H1 (cell line): ENCODE results near the gene SLC25A48. TPM values are rescaled to one million over a fixed set of nuclear protein-coding genes. Genes with fewer than 3 reads are reported as not detected.

ENCODE experiments used
- CTCF ChIA-PET: fragments of 300-600 bp; sonication (Branson Sonifier 250); formaldehyde crosslinking; loops from one replicate; lab custom pipeline; 2021; ENCODE audit not compliant: partially characterized antibody; lab: Charles Lee
- POLR2A ChIA-PET: fragments of 300-600 bp; sonication (Branson Sonifier 250); formaldehyde crosslinking; loops from one replicate; lab custom pipeline; 2021; ENCODE audit warnings: inconsistent platforms; ENCODE audit not compliant: partially characterized antibody; lab: Charles Lee
- DNase-seq, 2 experiments: peaks; one replicate each; pipeline versions ENCODE4 v3.0.0 to v3.0.0-alpha.2; 2010 to 2022; ENCODE audit warnings: low spot score in 2 of 2, low read depth in 1 of 2, mixed read lengths in 1 of 2
- FAIRE-seq: peaks from 2 replicates; lab custom pipeline; 2011; peaks lifted over from hg19 to GRCh38; lab: Jason Lieb, UNC
- H2AFZ ChIP-seq: 2 replicates; pipeline ENCODE4 v1.8.1; 2012; ENCODE audit warnings: low read length, inconsistent platforms
- H2AK5ac ChIP-seq: 2 replicates; pipeline ENCODE4 v1.6.1; 2013; ENCODE audit warnings: low read depth, low read length
- H2BK120ac ChIP-seq: replicated peaks from 2 replicates; pipeline ENCODE3; 2013; ENCODE audit warnings: low read depth, low read length, inconsistent platforms
- H2BK12ac ChIP-seq: 2 replicates; pipeline ENCODE4 v1.6.1; 2013; ENCODE audit warnings: low read depth, low read length
- H2BK15ac ChIP-seq: 2 replicates; pipeline ENCODE4 v1.6.1; 2013; ENCODE audit warnings: low read length
- H2BK20ac ChIP-seq: 2 replicates; pipeline ENCODE4 v1.6.1; 2013; ENCODE audit warnings: low read length
- H2BK5ac ChIP-seq: 2 replicates; pipeline ENCODE4 v1.6.1; 2013; ENCODE audit warnings: low read depth, low read length
- H3K14ac ChIP-seq: 2 replicates; pipeline ENCODE4 v1.6.1; 2013; ENCODE audit warnings: inconsistent platforms; ENCODE audit not compliant: insufficient read length
- H3K18ac ChIP-seq: 2 replicates; pipeline ENCODE4 v1.6.1; 2013; ENCODE audit warnings: low read length; ENCODE audit errors: extremely low read depth
- H3K23ac ChIP-seq: 2 replicates; pipeline ENCODE4 v1.6.1; 2013; ENCODE audit warnings: inconsistent platforms; ENCODE audit not compliant: insufficient read length
- H3K23me2 ChIP-seq: 2 replicates; pipeline ENCODE4 v1.6.1; 2013; ENCODE audit warnings: low read depth, low read length
- H3K27ac ChIP-seq: 2 replicates; pipeline ENCODE4 v1.6.1; 2011; ENCODE audit warnings: low read depth, low read length, inconsistent platforms
- H3K27me3 ChIP-seq, 4 experiments: replicated peaks in 1 of 4; 1 replicate in 1 of 4; 2 replicates in 3 of 4; pipeline versions ENCODE4 v1.6.1 to v1.8.1; 2011 to 2013; ENCODE audit warnings: low read length in 3 of 4, mild to moderate bottlenecking in 3 of 4, inconsistent platforms in 2 of 4, mixed read lengths in 2 of 4, moderate library complexity in 1 of 4; ENCODE audit not compliant: control insufficient read depth in 3 of 4, insufficient read depth in 3 of 4; ENCODE audit errors: extremely low read depth in 1 of 4
- H3K36me3 ChIP-seq, 4 experiments: 2 replicates each; pipeline versions ENCODE4 v1.6.1 to v1.8.1; 2011 to 2013; ENCODE audit warnings: mild to moderate bottlenecking in 4 of 4, low read length in 3 of 4, moderate library complexity in 2 of 4, control low read depth in 1 of 4, inconsistent platforms in 1 of 4; ENCODE audit not compliant: insufficient read depth in 4 of 4, control insufficient read depth in 2 of 4
- H3K4ac ChIP-seq: replicated peaks from 2 replicates; pipeline ENCODE3; 2013; ENCODE audit warnings: low read length, low read depth, mixed read lengths, inconsistent platforms; ENCODE audit not compliant: insufficient read length
- H3K4me1 ChIP-seq, 4 experiments: replicated peaks in 1 of 4; 1 replicate in 1 of 4; 2 replicates in 3 of 4; pipeline versions ENCODE4 v1.6.1 to v1.8.1; 2011 to 2013; ENCODE audit warnings: low read length in 3 of 4, inconsistent platforms in 2 of 4, mixed read lengths in 1 of 4; ENCODE audit not compliant: insufficient read depth in 4 of 4, control insufficient read depth in 3 of 4
- H3K4me2 ChIP-seq, 2 experiments: 2 replicates each; pipeline versions ENCODE4 v1.6.1 to v1.8.1; 2011 to 2013; ENCODE audit warnings: low read depth in 2 of 2, low read length in 2 of 2, control low read depth in 1 of 2, inconsistent platforms in 1 of 2, mild to moderate bottlenecking in 1 of 2; ENCODE audit not compliant: insufficient read depth in 1 of 2
- H3K4me3 ChIP-seq, 4 experiments: fragments of 200-600, 300-600 bp in 1 of 4; sonication (generic), shearing (Covaris generic), sonication (Bioruptor Twin) in 1 of 4; 2 replicates each; pipeline versions ENCODE4 v1.5.1 to v1.8.1; 2011 to 2016; ENCODE audit warnings: low read length in 4 of 4, low read depth in 3 of 4, control low read depth in 2 of 4, inconsistent platforms in 2 of 4, mild to moderate bottlenecking in 2 of 4, mixed read lengths in 1 of 4, moderate library complexity in 1 of 4; ENCODE audit not compliant: insufficient read depth in 2 of 4; ENCODE audit errors: extremely low read depth in 1 of 4
- H3K56ac ChIP-seq: replicated peaks from 2 replicates; pipeline ENCODE3; 2013; ENCODE audit warnings: low read depth, mild to moderate bottlenecking, mixed read lengths, low read length, inconsistent platforms; ENCODE audit not compliant: insufficient read length
- H3K79me1 ChIP-seq: 2 replicates; pipeline ENCODE4 v1.6.1; 2013; ENCODE audit warnings: low read depth, low read length, control low read depth
- H3K79me2 ChIP-seq, 2 experiments: 2 replicates each; pipeline versions ENCODE4 v1.6.1 to v1.8.1; 2012 to 2013; ENCODE audit warnings: low read length in 2 of 2, mild to moderate bottlenecking in 2 of 2, inconsistent platforms in 1 of 2; ENCODE audit not compliant: insufficient read depth in 2 of 2, control insufficient read depth in 1 of 2
- H3K9ac ChIP-seq, 4 experiments: replicated peaks in 1 of 4; 1 replicate in 1 of 4; 2 replicates in 3 of 4; pipeline versions ENCODE4 v1.6.1 to v1.8.1; 2011 to 2013; ENCODE audit warnings: low read depth in 3 of 4, low read length in 3 of 4, control low read depth in 2 of 4, mild to moderate bottlenecking in 2 of 4, moderate library complexity in 2 of 4, inconsistent platforms in 1 of 4; ENCODE audit errors: extremely low read depth in 1 of 4
- H3K9me3 ChIP-seq, 2 experiments: 2 replicates each; pipeline versions ENCODE4 v1.6.1 to v1.8.1; 2012 to 2013; ENCODE audit warnings: mild to moderate bottlenecking in 2 of 2, moderate library complexity in 2 of 2, control low read depth in 1 of 2, inconsistent platforms in 1 of 2, low read depth in 1 of 2, low read length in 1 of 2, mixed read lengths in 1 of 2; ENCODE audit not compliant: insufficient read depth in 2 of 2
- H4K20me1 ChIP-seq, 2 experiments: replicated peaks in 1 of 2; 2 replicates each; pipeline versions ENCODE3 to v1.8.1; 2011 to 2013; ENCODE audit warnings: inconsistent platforms in 2 of 2, low read length in 2 of 2, mild to moderate bottlenecking in 1 of 2; ENCODE audit not compliant: insufficient read depth in 2 of 2, control insufficient read depth in 1 of 2
- H4K5ac ChIP-seq: 2 replicates; pipeline ENCODE4 v1.6.1; 2013; ENCODE audit warnings: low read length, low read depth, mixed read lengths, inconsistent platforms; ENCODE audit not compliant: insufficient read length
- H4K8ac ChIP-seq: 2 replicates; pipeline ENCODE4 v1.8.0; 2013; ENCODE audit warnings: mild to moderate bottlenecking, moderate library complexity, low read length, inconsistent platforms; ENCODE audit not compliant: insufficient read depth; ENCODE audit errors: extremely low read depth
- H4K91ac ChIP-seq: replicated peaks from 2 replicates; pipeline ENCODE3; 2013; ENCODE audit warnings: low read length, mixed read lengths, inconsistent platforms; ENCODE audit not compliant: insufficient read length
- POU5F1 ChIP-seq: IDR thresholded peaks from 2 replicates; pipeline ENCODE4 v1.6.1; 2011; ENCODE audit warnings: low read depth, mild to moderate bottlenecking, low read length, moderate library complexity
- TAF7 ChIP-seq: optimal IDR thresholded peaks from 2 replicates; pipeline ENCODE3; 2011; ENCODE audit warnings: low read depth, mild to moderate bottlenecking, inconsistent platforms, low read length, moderate library complexity, borderline replicate concordance
- WGBS, 2 experiments: shearing (Covaris generic) in 1 of 2; methylation state at CpG; one replicate each; pipeline versions ENCODE4 v1.1.6 to v1.1.7; 2013 to 2015; ENCODE audit warnings: low lambda C conversion rate in 2 of 2, mixed read lengths in 2 of 2, inconsistent platforms in 1 of 2, low coverage in 1 of 2, missing lambda C conversion rate in 1 of 2; ENCODE audit not compliant: insufficient replicate concordance in 2 of 2, insufficient coverage in 1 of 2, insufficient read length in 1 of 2; ENCODE audit errors: extremely low coverage in 1 of 2, missing lambda C conversion rate in 1 of 2; 5-methylcytosine and 5-hydroxymethylcytosine counted together
- polyA plus RNA-seq, 7 experiments: library from polyadenylated mRNA; depleted of rRNA in 3 of 7; stranded (reverse) in 5 of 7; unstranded in 2 of 7; fragments of >200 nt in 5 of 7; fragments of 200-250 nt in 2 of 7; gene quantifications; 1 replicate in 5 of 7; 2 replicates in 1 of 7; 4 replicates in 1 of 7; pipeline versions ENCODE4 v1.2.1 to v1.2.3, GENCODE V29; 2011 to 2013; ENCODE audit warnings: missing spikeins in 2 of 7, mixed read lengths in 2 of 7
- total RNA-seq: library from RNA; stranded (reverse); fragmentation: NEBNext Ultra II Directional; extraction: Animal tissue kit (Norgen Biotek cat#: 25700); gene quantifications from 2 replicates; pipeline ENCODE4 v1.2.1, GENCODE V29; 2021

The SLC25A48 gene
- total and polyA plus RNA-seq, 2 of the 8 experiments (the other 6 are each of a cell fraction or from before 2014, with no cell fraction given) = 1.3 to 1.8 TPM

- Histone ChIP-seq H2AK5ac (no peak overlapping the region), H3K4me1 (no peaks in the 10 kb centered on the region), H3K4ac (no peak overlapping the region), H3K56ac (no peak overlapping the region), H2BK120ac (no peak overlapping the region), H2BK20ac (no peak overlapping the region), H3K18ac (no peak overlapping the region), H4K5ac (no peak overlapping the region), H3K4me2 (no peak overlapping the region), H3K27me3 (no peaks in the 10 kb centered on the region), H2BK15ac (no peak overlapping the region), H3K9me3 (no peaks in the 10 kb centered on the region), H4K8ac (no peak overlapping the region), H3K4me3 (no peak overlapping the region), H3K9ac (no peak overlapping the region), H2BK5ac (no peak overlapping the region), H3K79me1 (no peaks in the 10 kb centered on the region), H3K23ac (no peak overlapping the region), H3K79me2 (no peaks in the 10 kb centered on the region), H2AFZ (no peak overlapping the region), H3K23me2 (no peaks in the 10 kb centered on the region), H4K20me1 (no peaks in the 10 kb centered on the region), H3K14ac (no peak overlapping the region), H4K91ac (no peak overlapping the region), H3K36me3 (no peaks in the 10 kb centered on the region), H2BK12ac (no peak overlapping the region), H3K27ac (no peak overlapping the region)
- TF ChIP-seq POU5F1 = no peak
- TF ChIP-seq TAF7 = no peak
- FAIRE-seq (no peak), DNase-seq (no peak)
- POLR2A ChIA-PET = no interaction called here
- 95% methylated on average over 6 of the region's 6 CpGs; no CpG with 5 or more reads in 1 of the 2 experiments for WGBS, 2 experiments
- CTCF ChIA-PET = interaction anchor here (1.9 kb wide), 1 partner anchor 284 kb away, joined by 6 read pairs; no protein-coding TSS in a partner anchor
Measured at GRCh38 chr5:135850671-135851070, 16.2 kb downstream of the SLC25A48 start.
